Measurements from ENCODE around the gene BICD2. TPM values are rescaled to one million over a fixed set of nuclear protein-coding genes. Genes with fewer than 3 reads are reported as not detected.

Gene BICD2
- total RNA-seq, 1 donor from 2014 or later, result 48.2 TPM

DNA sequence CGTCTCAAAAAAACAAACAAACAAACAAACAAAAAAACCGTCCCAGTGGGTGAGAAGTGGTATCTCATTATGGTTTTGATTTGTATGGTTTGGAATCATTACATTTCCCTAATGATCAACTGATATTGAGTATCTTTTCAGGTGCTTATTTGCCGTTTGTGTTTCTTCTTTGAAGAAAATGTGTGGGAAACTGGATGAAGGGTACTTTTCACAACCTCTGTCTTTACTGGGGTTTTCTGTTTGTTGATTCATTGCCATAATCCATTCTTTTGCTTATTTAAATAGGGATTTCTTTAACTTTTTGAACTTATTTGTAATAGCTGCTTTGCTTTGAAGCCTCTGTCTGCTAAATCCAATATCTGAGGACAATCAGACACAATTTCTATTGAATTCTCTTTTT is 9.2 kb upstream of the BICD2 start:
- Histone ChIP-seq H3K9me3 (ENCODE audit: insufficient read depth, low read depth, low read length) (peaks cover 2% of the 10 kb centered on the region), H3K4me1 (ENCODE audit: insufficient read depth, low read length) (peaks cover 9% of the 10 kb centered on the region), H3K27me3 (ENCODE audit: insufficient read depth, low read length) (peaks cover under 1% of the 10 kb centered on the region), H3K4me3 (ENCODE audit: insufficient read depth, low read depth, low read length) (no peak overlapping the region), H3K79me2 (ENCODE audit: insufficient read depth, low read length) (no peaks in the 10 kb centered on the region), H3K4me2 (ENCODE audit: low read length) (peak overlapping the region; percentile 6), H2AFZ (ENCODE audit: low read depth, low read length) (no peak overlapping the region), H4K20me1 (ENCODE audit: insufficient read depth, low read length) (no peaks in the 10 kb centered on the region), H3K9ac (ENCODE audit: low read length) (peak overlapping the region; percentile 8), H3K27ac (ENCODE audit: low read depth, low read length) (peak overlapping the region; percentile 45), H3K36me3 (ENCODE audit: insufficient read depth, low read length) (no peaks in the 10 kb centered on the region)
- no peaks in the 10 kb centered on the region for H3K9me3 Mint-ChIP-seq (ENCODE audit: unreplicated experiment)
- no peak overlapping the region for H3K4me3 Mint-ChIP-seq (ENCODE audit: unreplicated experiment)
- no peak for FAIRE-seq
- no peaks in the 10 kb centered on the region for H3K36me3 Mint-ChIP-seq (ENCODE audit: low read depth, unreplicated experiment)
- DNase-seq (ENCODE audit: low read depth), result no peak
- TF ChIP-seq, protein P1, sequence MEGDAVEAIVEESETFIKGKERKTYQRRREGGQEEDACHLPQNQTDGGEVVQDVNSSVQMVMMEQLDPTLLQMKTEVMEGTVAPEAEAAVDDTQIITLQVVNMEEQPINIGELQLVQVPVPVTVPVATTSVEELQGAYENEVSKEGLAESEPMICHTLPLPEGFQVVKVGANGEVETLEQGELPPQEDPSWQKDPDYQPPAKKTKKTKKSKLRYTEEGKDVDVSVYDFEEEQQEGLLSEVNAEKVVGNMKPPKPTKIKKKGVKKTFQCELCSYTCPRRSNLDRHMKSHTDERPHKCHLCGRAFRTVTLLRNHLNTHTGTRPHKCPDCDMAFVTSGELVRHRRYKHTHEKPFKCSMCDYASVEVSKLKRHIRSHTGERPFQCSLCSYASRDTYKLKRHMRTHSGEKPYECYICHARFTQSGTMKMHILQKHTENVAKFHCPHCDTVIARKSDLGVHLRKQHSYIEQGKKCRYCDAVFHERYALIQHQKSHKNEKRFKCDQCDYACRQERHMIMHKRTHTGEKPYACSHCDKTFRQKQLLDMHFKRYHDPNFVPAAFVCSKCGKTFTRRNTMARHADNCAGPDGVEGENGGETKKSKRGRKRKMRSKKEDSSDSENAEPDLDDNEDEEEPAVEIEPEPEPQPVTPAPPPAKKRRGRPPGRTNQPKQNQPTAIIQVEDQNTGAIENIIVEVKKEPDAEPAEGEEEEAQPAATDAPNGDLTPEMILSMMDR (IDR thresholded peaks at IDR 0.05; ENCODE audit: insufficient read depth, low read depth, low read length), result no peak
- TF ChIP-seq EZH2 (IDR thresholded peaks at IDR 0.05; ENCODE audit: insufficient read depth, low read length), result no peak
- peaks cover 2% of the 10 kb centered on the region for H3K4me1 Mint-ChIP-seq (ENCODE audit: low read depth, unreplicated experiment)
- peaks cover 3% of the 10 kb centered on the region for H3K27me3 Mint-ChIP-seq (ENCODE audit: low read depth, unreplicated experiment)
- H3K27ac Mint-ChIP-seq (ENCODE audit: unreplicated experiment), result no peak overlapping the region

DNA sequence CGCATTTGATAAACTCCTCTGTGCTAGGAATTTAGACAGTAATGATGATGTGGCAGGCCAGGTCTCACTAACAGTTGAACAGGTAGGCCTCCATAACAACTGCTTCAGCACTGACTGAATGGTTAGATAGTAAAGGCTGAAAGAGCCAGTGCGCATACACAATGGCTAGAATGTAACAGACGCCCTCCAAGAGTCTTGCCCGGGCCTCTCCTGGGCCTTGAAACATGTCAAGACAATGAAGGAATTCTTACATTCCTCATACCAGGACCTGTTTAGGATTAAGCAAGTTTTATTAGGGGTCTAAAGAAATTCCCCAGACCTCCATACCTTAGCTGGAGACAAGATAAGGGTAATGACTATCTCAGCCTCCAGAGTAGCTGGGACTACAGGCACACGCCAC is 6.7 kb upstream of the BICD2 start:
- Histone ChIP-seq H3K27ac (ENCODE audit: low read depth, low read length) (no peak overlapping the region), H3K79me2 (ENCODE audit: insufficient read depth, low read length) (no peaks in the 10 kb centered on the region), H3K4me2 (ENCODE audit: low read length) (no peak overlapping the region), H2AFZ (ENCODE audit: low read depth, low read length) (no peak overlapping the region), H3K4me1 (ENCODE audit: insufficient read depth, low read length) (peaks cover 9% of the 10 kb centered on the region), H3K27me3 (ENCODE audit: insufficient read depth, low read length) (no peaks in the 10 kb centered on the region), H3K4me3 (ENCODE audit: insufficient read depth, low read depth, low read length) (no peak overlapping the region), H3K9ac (ENCODE audit: low read length) (no peak overlapping the region), H4K20me1 (ENCODE audit: insufficient read depth, low read length) (no peaks in the 10 kb centered on the region), H3K9me3 (ENCODE audit: insufficient read depth, low read depth, low read length) (no peaks in the 10 kb centered on the region), H3K36me3 (ENCODE audit: insufficient read depth, low read length) (no peaks in the 10 kb centered on the region)
- no peak overlapping the region for H3K27ac Mint-ChIP-seq (ENCODE audit: unreplicated experiment)
- H3K9me3 Mint-ChIP-seq (ENCODE audit: unreplicated experiment), result peaks cover 2% of the 10 kb centered on the region
- H3K4me1 Mint-ChIP-seq (ENCODE audit: low read depth, unreplicated experiment), result peaks cover 2% of the 10 kb centered on the region
- no peak for DNase-seq (ENCODE audit: low read depth)
- TF ChIP-seq, protein P1 (IDR thresholded peaks at IDR 0.05; ENCODE audit: insufficient read depth, low read depth, low read length), result no peak
- no peak for TF ChIP-seq EZH2 (IDR thresholded peaks at IDR 0.05; ENCODE audit: insufficient read depth, low read length)
- no peaks in the 10 kb centered on the region for H3K36me3 Mint-ChIP-seq (ENCODE audit: low read depth, unreplicated experiment)
- FAIRE-seq, result no peak
- H3K27me3 Mint-ChIP-seq (ENCODE audit: low read depth, unreplicated experiment), result peaks cover 8% of the 10 kb centered on the region
- no peak overlapping the region for H3K4me3 Mint-ChIP-seq (ENCODE audit: unreplicated experiment)

DNA sequence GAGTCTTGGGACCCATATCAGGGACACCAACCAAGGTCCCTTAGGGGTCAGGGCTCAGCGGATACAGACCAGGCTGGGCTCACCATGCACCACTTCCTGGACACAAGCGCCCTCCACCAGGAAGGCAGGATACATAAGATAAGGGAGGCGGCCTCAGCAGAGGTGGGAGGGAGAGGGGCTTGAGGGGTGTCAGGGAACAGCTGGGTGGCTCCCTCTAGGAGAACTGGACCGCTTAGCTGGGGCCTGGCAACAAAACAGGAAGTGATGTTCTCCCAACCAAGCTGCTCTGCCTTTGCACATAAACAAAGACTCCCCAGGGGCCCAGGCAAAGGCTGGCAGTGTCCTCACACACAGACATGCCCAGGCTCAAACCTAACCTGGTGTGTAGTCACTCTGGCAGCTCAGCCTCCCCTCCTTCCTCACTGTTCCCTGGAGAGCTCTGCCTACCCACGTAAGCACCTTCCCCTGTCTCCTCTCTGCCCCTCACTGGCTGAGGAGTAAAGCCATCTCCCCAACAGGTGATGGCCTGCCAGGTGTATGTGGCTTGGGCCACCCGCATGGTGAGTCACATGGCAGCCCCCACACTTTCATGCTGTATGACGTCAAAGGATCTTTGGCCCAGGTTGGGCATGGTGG is 5.8 kb upstream of the BICD2 start:
- no peaks in the 10 kb centered on the region for H4K20me1 ChIP-seq (ENCODE audit: insufficient read depth, low read length)
- H3K9me3 ChIP-seq (ENCODE audit: insufficient read depth, low read depth, low read length), result no peaks in the 10 kb centered on the region
- H3K9ac ChIP-seq (ENCODE audit: low read length), result no peak overlapping the region
- H3K4me2 ChIP-seq (ENCODE audit: low read length), result no peak overlapping the region
- Mint-ChIP-seq H3K27me3 (ENCODE audit: low read depth, unreplicated experiment) (peaks cover 7% of the 10 kb centered on the region), H3K4me3 (ENCODE audit: unreplicated experiment) (no peak overlapping the region), H3K36me3 (ENCODE audit: low read depth, unreplicated experiment) (no peaks in the 10 kb centered on the region), H3K9me3 (ENCODE audit: unreplicated experiment) (peaks cover 3% of the 10 kb centered on the region), H3K4me1 (ENCODE audit: low read depth, unreplicated experiment) (peaks cover 7% of the 10 kb centered on the region), H3K27ac (ENCODE audit: unreplicated experiment) (no peak overlapping the region)
- H3K27ac ChIP-seq (ENCODE audit: low read depth, low read length), result no peak overlapping the region
- H2AFZ ChIP-seq (ENCODE audit: low read depth, low read length), result no peak overlapping the region
- no peak overlapping the region for H3K4me3 ChIP-seq (ENCODE audit: insufficient read depth, low read depth, low read length)
- H3K27me3 ChIP-seq (ENCODE audit: insufficient read depth, low read length), result no peaks in the 10 kb centered on the region
- TF ChIP-seq EZH2 (IDR thresholded peaks at IDR 0.05; ENCODE audit: insufficient read depth, low read length), result no peak
- TF ChIP-seq, protein P1 (IDR thresholded peaks at IDR 0.05; ENCODE audit: insufficient read depth, low read depth, low read length), result no peak
- H3K79me2 ChIP-seq (ENCODE audit: insufficient read depth, low read length), result no peaks in the 10 kb centered on the region
- DNase-seq (ENCODE audit: low read depth), result no peak
- FAIRE-seq, result no peak
- peaks cover 14% of the 10 kb centered on the region for H3K4me1 ChIP-seq (ENCODE audit: insufficient read depth, low read length)
- no peaks in the 10 kb centered on the region for H3K36me3 ChIP-seq (ENCODE audit: insufficient read depth, low read length)
